ENCODE results near the gene ABAT.

DNA sequence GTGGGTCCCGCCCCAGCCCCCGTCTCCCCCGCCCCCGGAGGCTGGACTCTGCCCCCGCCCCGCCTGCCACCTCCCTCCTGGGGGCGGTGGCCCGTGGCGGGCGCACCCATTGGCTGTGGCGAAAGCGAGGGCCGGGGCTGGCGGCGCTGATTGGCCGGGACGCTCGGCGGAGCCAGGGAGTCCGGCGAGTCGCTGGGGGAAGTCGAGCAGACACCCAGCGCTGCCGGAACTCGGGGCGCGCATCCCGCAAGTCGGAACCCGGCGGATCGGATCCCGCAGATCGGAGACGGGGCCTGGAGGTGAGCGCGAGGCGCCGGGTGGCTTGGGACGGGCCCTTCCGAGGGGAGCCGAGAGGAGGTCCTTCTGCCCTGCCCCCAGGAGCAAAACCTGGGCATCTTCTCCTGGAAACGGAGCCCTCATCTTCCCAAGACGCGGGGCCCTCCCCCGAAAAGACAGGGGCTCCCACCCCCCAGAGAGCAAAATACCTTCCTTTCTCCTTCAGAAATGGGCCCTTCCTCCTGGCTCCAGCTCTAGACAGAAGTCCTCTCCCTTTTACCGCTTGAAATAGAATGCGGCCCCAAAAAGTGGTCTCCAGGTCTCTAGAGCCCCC, at the start of gene ABAT:
- TF ChIP-seq, protein P1, sequence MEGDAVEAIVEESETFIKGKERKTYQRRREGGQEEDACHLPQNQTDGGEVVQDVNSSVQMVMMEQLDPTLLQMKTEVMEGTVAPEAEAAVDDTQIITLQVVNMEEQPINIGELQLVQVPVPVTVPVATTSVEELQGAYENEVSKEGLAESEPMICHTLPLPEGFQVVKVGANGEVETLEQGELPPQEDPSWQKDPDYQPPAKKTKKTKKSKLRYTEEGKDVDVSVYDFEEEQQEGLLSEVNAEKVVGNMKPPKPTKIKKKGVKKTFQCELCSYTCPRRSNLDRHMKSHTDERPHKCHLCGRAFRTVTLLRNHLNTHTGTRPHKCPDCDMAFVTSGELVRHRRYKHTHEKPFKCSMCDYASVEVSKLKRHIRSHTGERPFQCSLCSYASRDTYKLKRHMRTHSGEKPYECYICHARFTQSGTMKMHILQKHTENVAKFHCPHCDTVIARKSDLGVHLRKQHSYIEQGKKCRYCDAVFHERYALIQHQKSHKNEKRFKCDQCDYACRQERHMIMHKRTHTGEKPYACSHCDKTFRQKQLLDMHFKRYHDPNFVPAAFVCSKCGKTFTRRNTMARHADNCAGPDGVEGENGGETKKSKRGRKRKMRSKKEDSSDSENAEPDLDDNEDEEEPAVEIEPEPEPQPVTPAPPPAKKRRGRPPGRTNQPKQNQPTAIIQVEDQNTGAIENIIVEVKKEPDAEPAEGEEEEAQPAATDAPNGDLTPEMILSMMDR (IDR thresholded peaks at IDR 0.05), result no peak
- peak; percentile 76 to 84 for TF ChIP-seq POLR2A (IDR thresholded peaks at IDR 0.05)

Data from Peyer's patch (tissue), 4 donors.